Gastroesophageal sphincter (tissue), 3 donors: ENCODE measurements around the gene GDAP2.

Experiments
- POLR2A ChIP-seq, 2 donors: fragments of 450-650 bp; IDR thresholded peaks; one replicate each; pipeline ENCODE4 v1.6.1; 2017; ENCODE audit warnings: antibody characterized with exemption in 2 of 2, mild to moderate bottlenecking in 2 of 2, moderate library complexity in 1 of 2
- POLR2AphosphoS5 ChIP-seq: sonication (generic); formaldehyde crosslinking; IDR thresholded peaks from one replicate; pipeline ENCODE4 v1.6.1; 2017; ENCODE audit warnings: antibody characterized with exemption
- TF ChIP-seq, protein P1 (sequence below), 4 experiments: fragments of 200-600 bp in 2 of 4; fragments of 450-650 bp in 2 of 4; sonication (generic) in 1 of 4; IDR thresholded peaks; one replicate each; pipeline ENCODE4 v1.5.1; 2017 to 2019; ENCODE audit warnings: antibody characterized with exemption in 4 of 4, mild to moderate bottlenecking in 2 of 4, moderate library complexity in 2 of 4

DNA sequence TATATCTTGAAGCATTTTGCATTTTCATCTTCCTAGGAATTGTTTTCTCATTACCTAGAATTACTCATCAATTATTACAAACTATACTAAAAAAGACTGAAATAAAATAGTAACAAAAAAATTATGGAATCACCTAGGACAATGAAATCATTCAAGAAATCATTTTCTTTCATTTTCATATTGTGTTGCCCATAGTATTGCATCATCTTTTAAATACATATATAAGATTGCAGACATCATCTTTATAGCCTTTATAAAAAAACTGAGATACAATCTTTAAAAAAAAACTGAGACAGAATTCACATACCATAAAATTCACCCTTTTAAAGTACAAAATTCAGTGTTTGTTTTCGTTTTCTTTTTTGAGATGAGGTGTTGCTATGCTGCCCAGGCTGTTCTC is 29.6 kb downstream of the GDAP2 start:
- TF ChIP-seq, protein P1, sequence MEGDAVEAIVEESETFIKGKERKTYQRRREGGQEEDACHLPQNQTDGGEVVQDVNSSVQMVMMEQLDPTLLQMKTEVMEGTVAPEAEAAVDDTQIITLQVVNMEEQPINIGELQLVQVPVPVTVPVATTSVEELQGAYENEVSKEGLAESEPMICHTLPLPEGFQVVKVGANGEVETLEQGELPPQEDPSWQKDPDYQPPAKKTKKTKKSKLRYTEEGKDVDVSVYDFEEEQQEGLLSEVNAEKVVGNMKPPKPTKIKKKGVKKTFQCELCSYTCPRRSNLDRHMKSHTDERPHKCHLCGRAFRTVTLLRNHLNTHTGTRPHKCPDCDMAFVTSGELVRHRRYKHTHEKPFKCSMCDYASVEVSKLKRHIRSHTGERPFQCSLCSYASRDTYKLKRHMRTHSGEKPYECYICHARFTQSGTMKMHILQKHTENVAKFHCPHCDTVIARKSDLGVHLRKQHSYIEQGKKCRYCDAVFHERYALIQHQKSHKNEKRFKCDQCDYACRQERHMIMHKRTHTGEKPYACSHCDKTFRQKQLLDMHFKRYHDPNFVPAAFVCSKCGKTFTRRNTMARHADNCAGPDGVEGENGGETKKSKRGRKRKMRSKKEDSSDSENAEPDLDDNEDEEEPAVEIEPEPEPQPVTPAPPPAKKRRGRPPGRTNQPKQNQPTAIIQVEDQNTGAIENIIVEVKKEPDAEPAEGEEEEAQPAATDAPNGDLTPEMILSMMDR (IDR thresholded peaks at IDR 0.05): no peak
- TF ChIP-seq POLR2AphosphoS5: no peak
- no peak for TF ChIP-seq POLR2A (IDR thresholded peaks at IDR 0.05)
